Measurements from ENCODE around the gene TREML4. TPM values are rescaled to one million over a fixed set of nuclear protein-coding genes. Genes with fewer than 3 reads are reported as not detected.

The TREML4 gene
- polyA plus RNA-seq, 1 donor (not counting 4 experiments of a cell fraction or from before 2014, with no cell fraction given): not detected

- H3K9me1 ChIP-seq (ENCODE audit: control insufficient read depth, extremely low read depth, insufficient read depth, low read length): no peaks in the 10 kb centered on the region
- H3K9ac ChIP-seq (ENCODE audit: control insufficient read depth, extremely low read depth, insufficient read depth, low read length): no peak overlapping the region
- H3K36me3 ChIP-seq (ENCODE audit: control insufficient read depth in 2 of 2, extremely low read depth in 1 of 2, insufficient read depth in 2 of 2, low read length in 2 of 2): no peaks in the 10 kb centered on the region
- no peak overlapping the region for H3K4me3 ChIP-seq (ENCODE audit: control insufficient read depth in 2 of 3, extremely low read depth in 1 of 3, insufficient read depth in 2 of 3, low read depth in 1 of 3, low read length in 3 of 3)
- no peaks in the 10 kb centered on the region for H3K9me3 ChIP-seq (ENCODE audit: control insufficient read depth, low read depth, low read length)
- FAIRE-seq (no peak), DNase-seq (ENCODE audit: low read depth, low spot score) (no peak)
- peaks cover 19% of the 10 kb centered on the region for H3K27me3 ChIP-seq (ENCODE audit: control insufficient read depth, extremely low read depth, insufficient read depth, low read length)
- TF ChIP-seq, protein P1, sequence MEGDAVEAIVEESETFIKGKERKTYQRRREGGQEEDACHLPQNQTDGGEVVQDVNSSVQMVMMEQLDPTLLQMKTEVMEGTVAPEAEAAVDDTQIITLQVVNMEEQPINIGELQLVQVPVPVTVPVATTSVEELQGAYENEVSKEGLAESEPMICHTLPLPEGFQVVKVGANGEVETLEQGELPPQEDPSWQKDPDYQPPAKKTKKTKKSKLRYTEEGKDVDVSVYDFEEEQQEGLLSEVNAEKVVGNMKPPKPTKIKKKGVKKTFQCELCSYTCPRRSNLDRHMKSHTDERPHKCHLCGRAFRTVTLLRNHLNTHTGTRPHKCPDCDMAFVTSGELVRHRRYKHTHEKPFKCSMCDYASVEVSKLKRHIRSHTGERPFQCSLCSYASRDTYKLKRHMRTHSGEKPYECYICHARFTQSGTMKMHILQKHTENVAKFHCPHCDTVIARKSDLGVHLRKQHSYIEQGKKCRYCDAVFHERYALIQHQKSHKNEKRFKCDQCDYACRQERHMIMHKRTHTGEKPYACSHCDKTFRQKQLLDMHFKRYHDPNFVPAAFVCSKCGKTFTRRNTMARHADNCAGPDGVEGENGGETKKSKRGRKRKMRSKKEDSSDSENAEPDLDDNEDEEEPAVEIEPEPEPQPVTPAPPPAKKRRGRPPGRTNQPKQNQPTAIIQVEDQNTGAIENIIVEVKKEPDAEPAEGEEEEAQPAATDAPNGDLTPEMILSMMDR (optimal IDR thresholded peaks at IDR 0.05 in 1 of 3, IDR thresholded peaks at IDR 0.05 in 1 of 3, conservative IDR thresholded peaks at IDR 0.05 in 1 of 3; ENCODE audit: extremely low read depth in 1 of 3, insufficient read depth in 2 of 3, low read length in 3 of 3): no peak
- no peak for TF ChIP-seq EZH2 (IDR thresholded peaks at IDR 0.05; ENCODE audit: low read length)
- H4K20me1 ChIP-seq (ENCODE audit: control insufficient read depth, extremely low read depth, insufficient read depth, low read length): no peaks in the 10 kb centered on the region
- H3K4me2 ChIP-seq (ENCODE audit: control insufficient read depth, extremely low read depth, insufficient read depth, low read depth, low read length): no peak overlapping the region
- dilution Hi-C loops (cut with MboI; ENCODE audit: extremely low pct_ligation_motif_present, low sequenced_read_pairs): no loop called here
- no peaks in the 10 kb centered on the region for H3K79me2 ChIP-seq (ENCODE audit: control insufficient read depth, insufficient read depth, low read length)
- no peak overlapping the region for H2AFZ ChIP-seq (ENCODE audit: control insufficient read depth, low read length)
- H3K27ac ChIP-seq (ENCODE audit: control insufficient read depth, insufficient read depth, low read length): no peak overlapping the region
- no peaks in the 10 kb centered on the region for H3K4me1 ChIP-seq (ENCODE audit: control insufficient read depth, extremely low read depth, insufficient read depth, low read length)
Observed at GRCh38 chr6:41247288-41247865, 19.2 kb downstream of the TREML4 start.

GRCh38 chr6:41247882-41248705, 19.9 kb downstream of the TREML4 start:
- FAIRE-seq (no peak), DNase-seq (ENCODE audit: low read depth, low spot score) (no peak)
- no peaks in the 10 kb centered on the region for H3K9me3 ChIP-seq (ENCODE audit: control insufficient read depth, low read depth, low read length)
- no peak overlapping the region for H3K9ac ChIP-seq (ENCODE audit: control insufficient read depth, extremely low read depth, insufficient read depth, low read length)
- TF ChIP-seq, protein P1 (optimal IDR thresholded peaks at IDR 0.05 in 1 of 3, IDR thresholded peaks at IDR 0.05 in 1 of 3, conservative IDR thresholded peaks at IDR 0.05 in 1 of 3; ENCODE audit: extremely low read depth in 1 of 3, insufficient read depth in 2 of 3, low read length in 3 of 3): no peak
- no peak overlapping the region for H3K4me3 ChIP-seq (ENCODE audit: control insufficient read depth in 2 of 3, extremely low read depth in 1 of 3, insufficient read depth in 2 of 3, low read depth in 1 of 3, low read length in 3 of 3)
- dilution Hi-C loops (cut with MboI; ENCODE audit: extremely low pct_ligation_motif_present, low sequenced_read_pairs): no loop called here
- H3K4me2 ChIP-seq (ENCODE audit: control insufficient read depth, extremely low read depth, insufficient read depth, low read depth, low read length): no peak overlapping the region
- H3K79me2 ChIP-seq (ENCODE audit: control insufficient read depth, insufficient read depth, low read length): no peaks in the 10 kb centered on the region
- H3K9me1 ChIP-seq (ENCODE audit: control insufficient read depth, extremely low read depth, insufficient read depth, low read length): no peaks in the 10 kb centered on the region
- no peak overlapping the region for H2AFZ ChIP-seq (ENCODE audit: control insufficient read depth, low read length)
- no peaks in the 10 kb centered on the region for H3K36me3 ChIP-seq (ENCODE audit: control insufficient read depth in 2 of 2, extremely low read depth in 1 of 2, insufficient read depth in 2 of 2, low read length in 2 of 2)
- no peak overlapping the region for H3K27ac ChIP-seq (ENCODE audit: control insufficient read depth, insufficient read depth, low read length)
- no peaks in the 10 kb centered on the region for H4K20me1 ChIP-seq (ENCODE audit: control insufficient read depth, extremely low read depth, insufficient read depth, low read length)
- no peaks in the 10 kb centered on the region for H3K4me1 ChIP-seq (ENCODE audit: control insufficient read depth, extremely low read depth, insufficient read depth, low read length)
- peaks cover 18% of the 10 kb centered on the region for H3K27me3 ChIP-seq (ENCODE audit: control insufficient read depth, extremely low read depth, insufficient read depth, low read length)

All from keratinocyte (primary cell).